ENCODE results near the gene GRID1.
"Not testable (repeated sequence)": the region's sequence is repeated elsewhere in the genome, so short reads cannot be mapped to it uniquely, and the experiment has no call there.

Gene GRID1

GRCh38 chr10:86191166-86191565 is 175.4 kb downstream of the GRID1 start:
- no peak for DNase-seq (ENCODE audit: low read depth in 2 of 2)

- no peak for DNase-seq (ENCODE audit: low read depth in 2 of 2)
These were observed 176.3 kb downstream of the GRID1 start for GRCh38 chr10:86190291-86190690.

GRCh38 chr10:86189891-86190290 is 176.7 kb downstream of the GRID1 start:
- no peak for DNase-seq (ENCODE audit: low read depth in 2 of 2)

- no peak for DNase-seq (ENCODE audit: low read depth in 2 of 2)
These were observed 177.6 kb downstream of the GRID1 start for GRCh38 chr10:86188796-86189558.

- no peak for DNase-seq (ENCODE audit: low read depth in 2 of 2)
These were observed 178.3 kb downstream of the GRID1 start for GRCh38 chr10:86188326-86188725.

- no peak for DNase-seq (ENCODE audit: low read depth in 2 of 2)
These were observed 178.9 kb downstream of the GRID1 start for GRCh38 chr10:86187499-86188239.

- DNase-seq (ENCODE audit: low read depth in 2 of 2): no peak
These were observed 180.0 kb downstream of the GRID1 start for GRCh38 chr10:86186633-86187032.

GRCh38 chr10:86182595-86182994 is 184.0 kb downstream of the GRID1 start:
- no peak for DNase-seq (ENCODE audit: low read depth in 2 of 2)

- DNase-seq (ENCODE audit: low read depth in 2 of 2): no peak
These were observed 184.4 kb downstream of the GRID1 start for GRCh38 chr10:86182150-86182549.

GRCh38 chr10:86180861-86181260 is 185.7 kb downstream of the GRID1 start:
- DNase-seq (ENCODE audit: low read depth in 2 of 2): no peak

- no peak for DNase-seq (ENCODE audit: low read depth in 2 of 2)
These were observed 186.6 kb downstream of the GRID1 start for GRCh38 chr10:86179961-86180360.

GRCh38 chr10:86179153-86179524 is 187.5 kb downstream of the GRID1 start:
- no peak for DNase-seq (ENCODE audit: low read depth in 2 of 2)

GRCh38 chr10:86178401-86179152 is 188.0 kb downstream of the GRID1 start:
- no peak for DNase-seq (ENCODE audit: low read depth in 2 of 2)

GRCh38 chr10:86177537-86178155 is 188.9 kb downstream of the GRID1 start:
- no peak for DNase-seq (ENCODE audit: low read depth in 2 of 2)

GRCh38 chr10:86176850-86177536 is 189.6 kb downstream of the GRID1 start:
- DNase-seq (ENCODE audit: low read depth in 2 of 2): no peak

- not testable (repeated sequence) for DNase-seq (ENCODE audit: low read depth in 2 of 2)
These were observed 191.1 kb downstream of the GRID1 start for GRCh38 chr10:86175476-86175875.

GRCh38 chr10:86172301-86172700 is 194.3 kb downstream of the GRID1 start:
- DNase-seq (ENCODE audit: low read depth in 2 of 2): no peak

GRCh38 chr10:86170255-86171108 is 196.1 kb downstream of the GRID1 start:
- DNase-seq (ENCODE audit: low read depth in 2 of 2): no peak

GRCh38 chr10:86169506-86170254 is 196.9 kb downstream of the GRID1 start:
- no peak for DNase-seq (ENCODE audit: low read depth in 2 of 2)

- no peak for DNase-seq (ENCODE audit: low read depth in 2 of 2)
These were observed 197.5 kb downstream of the GRID1 start for GRCh38 chr10:86169066-86169465.
